Ishikawa (cell line): ENCODE measurements around the gene CRB3.
A peak's percentile ranks its signal among the peaks of the same experiment; 100 is the strongest.

ENCODE experiments used
- CEBPB ChIP-seq: IDR thresholded peaks from 2 replicates; pipeline ENCODE4 v1.6.1; 2012
- CREB1 ChIP-seq: IDR thresholded peaks from 2 replicates; pipeline ENCODE4 v1.6.1; 2012; ENCODE audit warnings: low read depth
- EGR1 ChIP-seq: IDR thresholded peaks from 2 replicates; pipeline ENCODE4 v1.6.1; 2012
- EP300 ChIP-seq: IDR thresholded peaks from 2 replicates; pipeline ENCODE4 v1.6.1; 2012; ENCODE audit warnings: borderline replicate concordance
- FOXM1 ChIP-seq: IDR thresholded peaks from 2 replicates; pipeline ENCODE4 v1.6.1; 2012; ENCODE audit warnings: low read depth, borderline replicate concordance
- NFIC ChIP-seq: IDR thresholded peaks from 2 replicates; pipeline ENCODE4 v1.6.1; 2012
- RAD21 ChIP-seq: IDR thresholded peaks from 2 replicates; pipeline ENCODE4 v1.6.1; 2012; ENCODE audit warnings: low read depth
- TAF1 ChIP-seq: IDR thresholded peaks from 2 replicates; pipeline ENCODE4 v1.6.1; 2012; ENCODE audit warnings: low read depth, mild to moderate bottlenecking
- TCF12 ChIP-seq: IDR thresholded peaks from 2 replicates; pipeline ENCODE4 v1.6.1; 2012; ENCODE audit warnings: low read depth
- TEAD4 ChIP-seq: IDR thresholded peaks from 2 replicates; pipeline ENCODE4 v1.6.1; 2012
- YY1 ChIP-seq: IDR thresholded peaks from 2 replicates; pipeline ENCODE4 v1.6.1; 2012; ENCODE audit warnings: low read depth
- ZBTB7A ChIP-seq: IDR thresholded peaks from 2 replicates; pipeline ENCODE4 v1.6.1; 2012; ENCODE audit warnings: low read depth
- TF ChIP-seq, protein P1 (sequence below): IDR thresholded peaks from 2 replicates; pipeline ENCODE4 v1.6.1; 2012
- TF ChIP-seq, protein P2 (sequence below): IDR thresholded peaks from 2 replicates; pipeline ENCODE4 v1.6.1; 2012; ENCODE audit warnings: low read depth, mild to moderate bottlenecking
- TF ChIP-seq, protein P3 (sequence below): IDR thresholded peaks from 2 replicates; pipeline ENCODE4 v1.6.1; 2012

Gene CRB3

DNA sequence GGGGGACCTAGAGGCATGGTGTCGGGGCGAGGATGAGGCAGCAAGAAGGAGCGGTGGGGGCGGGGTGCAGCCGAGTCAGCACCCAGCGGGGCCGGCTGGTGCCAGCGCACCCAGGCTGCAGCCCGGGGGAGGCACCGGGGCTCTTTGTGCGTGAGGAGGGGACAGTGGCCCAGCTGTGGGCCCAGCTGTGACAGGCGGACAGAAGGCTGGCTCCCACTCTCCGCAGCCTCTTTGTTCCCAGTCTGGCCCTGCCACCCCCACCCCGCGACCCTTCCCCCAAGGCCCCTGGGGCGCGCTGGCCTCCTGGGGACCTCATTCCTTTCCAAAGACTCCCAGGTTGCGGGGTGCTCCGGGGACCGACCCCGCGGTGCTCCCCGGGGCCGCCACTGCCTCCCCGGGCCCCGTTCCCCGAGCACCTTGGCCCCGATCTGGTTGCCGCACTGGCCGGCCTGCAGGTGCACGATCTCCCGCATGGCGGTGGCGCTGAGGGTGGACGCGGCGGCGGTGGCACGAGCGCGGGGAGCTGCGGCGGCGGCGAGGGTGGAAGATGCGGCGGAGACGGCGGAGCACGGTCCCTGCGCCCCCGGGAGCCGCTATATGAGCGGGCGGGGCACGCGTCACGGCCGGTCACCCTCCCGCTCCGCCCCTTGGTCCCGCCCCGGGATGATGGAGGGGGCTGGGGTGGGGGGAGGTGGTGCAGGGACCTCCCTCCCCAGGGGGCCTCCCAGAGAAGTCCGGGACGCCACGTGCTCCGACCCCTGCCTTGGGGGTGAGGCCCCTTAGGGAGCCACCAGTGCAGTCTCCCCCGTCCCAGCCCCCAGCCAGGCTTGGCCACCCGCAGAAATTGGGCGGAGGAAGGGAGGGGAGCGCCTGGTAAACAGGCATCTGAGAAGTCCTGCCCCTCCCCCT lies 37.9 kb downstream of the CRB3 start, which contains the start of gene TUBB4A:
Gene TUBB4A, minus strand, starts transcription at position 570 of the 909 bp plus-strand sequence. Its CDS starts 97 bp downstream, at position 473.
- TF ChIP-seq YY1 (no peak), EP300 (no peak), ZBTB7A (peak; percentile 78; the same call in 1 of the 2 replicates), FOXM1 (no peak)

DNA sequence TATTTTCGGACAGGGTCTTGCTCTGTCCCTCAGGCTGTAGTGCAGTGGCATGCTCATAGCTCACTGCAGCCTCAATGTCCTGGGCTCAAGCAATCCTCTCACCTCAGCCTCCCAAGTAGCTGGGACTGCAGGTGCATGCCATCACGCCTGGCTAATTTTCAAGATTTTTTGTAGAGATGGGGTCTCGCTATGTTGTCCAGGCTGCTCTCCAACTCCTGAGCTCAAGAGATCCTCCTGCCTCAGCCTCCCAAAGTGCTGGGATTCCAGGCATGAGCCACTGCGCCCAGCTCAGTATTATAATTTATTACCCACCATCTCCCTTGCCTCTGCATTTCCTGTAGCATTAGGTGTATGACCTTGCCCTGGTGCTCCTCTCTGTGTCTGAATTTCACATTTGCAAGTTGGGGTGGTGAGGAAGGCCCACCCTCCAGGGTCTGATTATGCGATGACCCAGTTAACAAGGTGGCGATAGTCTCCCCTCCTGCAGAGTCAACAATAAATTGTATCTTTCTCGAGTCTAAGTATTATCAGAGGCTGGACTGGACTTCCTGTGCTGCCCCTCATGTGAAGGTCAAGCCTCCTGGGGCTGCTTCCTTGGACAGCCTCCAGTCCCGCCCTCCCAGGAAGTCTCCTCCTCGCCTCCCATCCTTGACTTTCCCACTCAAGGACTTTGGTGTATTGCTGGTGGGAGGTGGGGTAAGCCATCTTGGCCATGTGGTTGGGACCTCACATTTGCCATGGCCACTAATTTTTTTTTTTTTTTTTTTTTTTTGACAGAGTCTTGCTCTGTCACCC lies 39.5 kb downstream of the CRB3 start:
- TF ChIP-seq ZBTB7A, result no peak
- TF ChIP-seq YY1, result no peak
- no peak for TF ChIP-seq CEBPB
- TF ChIP-seq EGR1, result no peak
- TF ChIP-seq, protein P1, sequence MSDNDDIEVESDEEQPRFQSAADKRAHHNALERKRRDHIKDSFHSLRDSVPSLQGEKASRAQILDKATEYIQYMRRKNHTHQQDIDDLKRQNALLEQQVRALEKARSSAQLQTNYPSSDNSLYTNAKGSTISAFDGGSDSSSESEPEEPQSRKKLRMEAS, result no peak
- TF ChIP-seq EP300, result no peak
- no peak for TF ChIP-seq FOXM1
- no peak for TF ChIP-seq TAF1
- TF ChIP-seq TEAD4, result no peak
- TF ChIP-seq, protein P2, sequence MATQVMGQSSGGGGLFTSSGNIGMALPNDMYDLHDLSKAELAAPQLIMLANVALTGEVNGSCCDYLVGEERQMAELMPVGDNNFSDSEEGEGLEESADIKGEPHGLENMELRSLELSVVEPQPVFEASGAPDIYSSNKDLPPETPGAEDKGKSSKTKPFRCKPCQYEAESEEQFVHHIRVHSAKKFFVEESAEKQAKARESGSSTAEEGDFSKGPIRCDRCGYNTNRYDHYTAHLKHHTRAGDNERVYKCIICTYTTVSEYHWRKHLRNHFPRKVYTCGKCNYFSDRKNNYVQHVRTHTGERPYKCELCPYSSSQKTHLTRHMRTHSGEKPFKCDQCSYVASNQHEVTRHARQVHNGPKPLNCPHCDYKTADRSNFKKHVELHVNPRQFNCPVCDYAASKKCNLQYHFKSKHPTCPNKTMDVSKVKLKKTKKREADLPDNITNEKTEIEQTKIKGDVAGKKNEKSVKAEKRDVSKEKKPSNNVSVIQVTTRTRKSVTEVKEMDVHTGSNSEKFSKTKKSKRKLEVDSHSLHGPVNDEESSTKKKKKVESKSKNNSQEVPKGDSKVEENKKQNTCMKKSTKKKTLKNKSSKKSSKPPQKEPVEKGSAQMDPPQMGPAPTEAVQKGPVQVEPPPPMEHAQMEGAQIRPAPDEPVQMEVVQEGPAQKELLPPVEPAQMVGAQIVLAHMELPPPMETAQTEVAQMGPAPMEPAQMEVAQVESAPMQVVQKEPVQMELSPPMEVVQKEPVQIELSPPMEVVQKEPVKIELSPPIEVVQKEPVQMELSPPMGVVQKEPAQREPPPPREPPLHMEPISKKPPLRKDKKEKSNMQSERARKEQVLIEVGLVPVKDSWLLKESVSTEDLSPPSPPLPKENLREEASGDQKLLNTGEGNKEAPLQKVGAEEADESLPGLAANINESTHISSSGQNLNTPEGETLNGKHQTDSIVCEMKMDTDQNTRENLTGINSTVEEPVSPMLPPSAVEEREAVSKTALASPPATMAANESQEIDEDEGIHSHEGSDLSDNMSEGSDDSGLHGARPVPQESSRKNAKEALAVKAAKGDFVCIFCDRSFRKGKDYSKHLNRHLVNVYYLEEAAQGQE, result no peak
- no peak for TF ChIP-seq CREB1
- no peak for TF ChIP-seq NFIC

DNA sequence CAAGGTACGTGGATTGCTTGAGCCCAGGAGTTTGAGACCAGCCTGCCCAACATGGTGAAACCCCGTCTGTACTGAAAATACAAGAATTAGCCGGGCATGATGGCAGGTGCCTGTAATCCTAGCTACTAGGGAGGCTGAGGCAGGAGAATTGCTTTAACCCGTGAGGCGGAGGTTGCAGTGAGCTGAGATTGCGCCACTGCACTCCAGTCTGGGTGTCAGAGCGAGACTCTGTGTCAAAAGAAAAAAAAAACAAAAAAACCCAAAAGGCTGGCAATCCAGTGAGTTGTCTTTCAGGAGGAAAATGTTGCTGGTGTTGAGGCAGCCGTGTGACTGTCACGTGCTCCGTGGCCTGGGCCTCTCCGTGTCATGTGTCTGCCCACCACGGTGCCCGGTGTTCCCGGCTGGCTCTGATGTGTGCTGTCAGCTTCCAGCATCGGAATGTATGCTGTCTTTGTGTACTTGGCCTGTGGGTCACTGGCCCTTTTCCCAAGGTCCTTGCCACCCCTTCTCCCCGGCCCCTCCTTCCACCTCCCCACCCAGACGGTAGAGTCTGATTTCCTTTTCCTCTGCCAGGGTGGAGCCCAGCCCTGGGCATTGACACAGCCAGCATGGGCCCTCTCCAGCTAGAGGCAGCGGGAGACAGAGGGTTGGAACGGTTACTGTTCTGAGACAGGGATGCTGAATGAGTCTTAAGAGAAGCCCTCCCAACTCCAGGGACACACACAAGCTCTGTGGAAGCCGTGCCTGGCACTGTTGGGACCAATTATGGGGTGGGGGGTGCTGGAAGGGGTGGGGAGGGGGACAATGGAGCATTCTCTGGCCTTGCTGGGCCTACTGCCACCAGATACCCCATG lies 45.3 kb downstream of the CRB3 start:
- TF ChIP-seq ZBTB7A (no peak), CREB1 (no peak), EP300 (no peak), NFIC (no peak), EGR1 (no peak), TCF12 (no peak), FOXM1 (no peak), RAD21 (no peak)
- TF ChIP-seq, protein P1, result no peak

DNA sequence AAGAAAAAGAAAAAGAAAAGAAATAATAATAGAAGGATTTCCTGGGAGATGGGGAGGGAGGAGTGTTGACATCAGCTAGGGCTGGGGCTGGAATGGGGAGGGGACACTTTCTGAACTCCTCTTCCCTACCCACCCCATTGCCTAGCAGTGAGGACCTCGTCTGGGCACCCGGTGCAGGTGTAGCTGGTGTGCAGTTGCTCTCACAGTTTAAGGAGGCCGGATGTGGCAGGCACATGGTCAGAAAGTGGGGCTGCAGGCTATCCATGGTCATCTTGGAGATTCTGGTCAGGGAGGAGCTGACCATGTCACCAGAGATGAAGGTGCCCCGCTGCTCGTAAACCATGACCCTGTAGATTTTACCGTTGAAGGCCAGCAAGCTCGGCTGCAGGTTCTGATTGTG lies 46.5 kb downstream of the CRB3 start:
- TF ChIP-seq TCF12 (no peak), NFIC (no peak), EGR1 (no peak)
- TF ChIP-seq, protein P3, sequence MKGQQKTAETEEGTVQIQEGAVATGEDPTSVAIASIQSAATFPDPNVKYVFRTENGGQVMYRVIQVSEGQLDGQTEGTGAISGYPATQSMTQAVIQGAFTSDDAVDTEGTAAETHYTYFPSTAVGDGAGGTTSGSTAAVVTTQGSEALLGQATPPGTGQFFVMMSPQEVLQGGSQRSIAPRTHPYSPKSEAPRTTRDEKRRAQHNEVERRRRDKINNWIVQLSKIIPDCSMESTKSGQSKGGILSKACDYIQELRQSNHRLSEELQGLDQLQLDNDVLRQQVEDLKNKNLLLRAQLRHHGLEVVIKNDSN, result no peak
- TF ChIP-seq, protein P1, result no peak

DNA sequence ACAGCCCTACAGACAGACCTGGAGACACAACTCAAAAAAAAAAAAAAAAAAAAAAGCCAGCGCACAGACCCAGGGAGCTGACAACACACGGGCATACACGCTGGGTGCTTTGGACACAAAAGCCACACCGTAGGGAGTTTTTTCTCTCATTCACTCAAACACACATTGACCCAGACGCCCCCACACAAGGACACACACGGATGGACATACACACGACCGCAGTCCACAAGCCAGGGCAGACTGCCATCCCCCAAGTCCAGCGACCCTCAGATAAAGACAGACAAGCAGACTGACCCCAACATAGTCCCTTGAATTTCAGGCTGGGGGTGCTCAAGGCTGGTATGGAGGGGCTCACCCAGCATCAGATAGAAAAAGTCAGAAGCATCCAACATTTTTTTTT lies 50.0 kb downstream of the CRB3 start:
- TF ChIP-seq FOXM1, result no peak
- TF ChIP-seq, protein P2, result no peak
- TF ChIP-seq YY1, result no peak
